VCaP (cell line): ENCODE measurements around the gene EPM2A.

Source experiments
- H3K27ac ChIP-seq: fragments of 450-650 bp; 2 replicates; pipeline ENCODE4 v1.5.1; 2017
- TF ChIP-seq, protein P1 (sequence below): fragments of 450-650 bp; conservative IDR thresholded peaks from 2 replicates; pipeline ENCODE4 v1.5.1; 2017; ENCODE audit warnings: mild to moderate bottlenecking, moderate library complexity

Gene EPM2A

DNA sequence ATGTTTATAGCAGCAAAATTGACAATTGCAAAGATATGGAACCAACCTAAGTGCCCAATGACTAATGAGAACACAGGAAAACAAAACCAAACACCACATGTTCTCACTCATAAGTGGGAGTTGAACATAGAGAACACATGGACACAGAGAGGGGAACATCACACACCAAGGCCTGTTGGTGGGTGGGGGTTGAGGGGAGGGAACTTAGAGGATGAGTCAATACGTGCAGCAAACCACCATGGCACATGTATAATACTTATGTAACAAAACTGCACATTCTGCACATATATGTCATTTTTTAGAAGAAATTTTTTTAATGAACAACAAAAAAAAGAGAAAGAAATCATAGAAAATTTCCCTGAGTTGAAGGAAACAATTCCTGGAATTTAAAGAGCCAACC is 3.9 kb downstream of the EPM2A start:
- H3K27ac ChIP-seq: no peak overlapping the region
- TF ChIP-seq, protein P1, sequence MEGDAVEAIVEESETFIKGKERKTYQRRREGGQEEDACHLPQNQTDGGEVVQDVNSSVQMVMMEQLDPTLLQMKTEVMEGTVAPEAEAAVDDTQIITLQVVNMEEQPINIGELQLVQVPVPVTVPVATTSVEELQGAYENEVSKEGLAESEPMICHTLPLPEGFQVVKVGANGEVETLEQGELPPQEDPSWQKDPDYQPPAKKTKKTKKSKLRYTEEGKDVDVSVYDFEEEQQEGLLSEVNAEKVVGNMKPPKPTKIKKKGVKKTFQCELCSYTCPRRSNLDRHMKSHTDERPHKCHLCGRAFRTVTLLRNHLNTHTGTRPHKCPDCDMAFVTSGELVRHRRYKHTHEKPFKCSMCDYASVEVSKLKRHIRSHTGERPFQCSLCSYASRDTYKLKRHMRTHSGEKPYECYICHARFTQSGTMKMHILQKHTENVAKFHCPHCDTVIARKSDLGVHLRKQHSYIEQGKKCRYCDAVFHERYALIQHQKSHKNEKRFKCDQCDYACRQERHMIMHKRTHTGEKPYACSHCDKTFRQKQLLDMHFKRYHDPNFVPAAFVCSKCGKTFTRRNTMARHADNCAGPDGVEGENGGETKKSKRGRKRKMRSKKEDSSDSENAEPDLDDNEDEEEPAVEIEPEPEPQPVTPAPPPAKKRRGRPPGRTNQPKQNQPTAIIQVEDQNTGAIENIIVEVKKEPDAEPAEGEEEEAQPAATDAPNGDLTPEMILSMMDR: no peak

- no peak overlapping the region for H3K27ac ChIP-seq
- TF ChIP-seq, protein P1: no peak
Measured at GRCh38 chr6:145729887-145730286, 5.4 kb downstream of the EPM2A start.

GRCh38 chr6:145728444-145729385 is 6.6 kb downstream of the EPM2A start:
- H3K27ac ChIP-seq: no peak overlapping the region

GRCh38 chr6:145727817-145728388 is 7.4 kb downstream of the EPM2A start:
- H3K27ac ChIP-seq: no peak overlapping the region
- TF ChIP-seq, protein P1: no peak

More at GRCh38 chr6:145728444-145729385, 6.6 kb downstream of the EPM2A start:
- TF ChIP-seq, protein P1: no peak

DNA sequence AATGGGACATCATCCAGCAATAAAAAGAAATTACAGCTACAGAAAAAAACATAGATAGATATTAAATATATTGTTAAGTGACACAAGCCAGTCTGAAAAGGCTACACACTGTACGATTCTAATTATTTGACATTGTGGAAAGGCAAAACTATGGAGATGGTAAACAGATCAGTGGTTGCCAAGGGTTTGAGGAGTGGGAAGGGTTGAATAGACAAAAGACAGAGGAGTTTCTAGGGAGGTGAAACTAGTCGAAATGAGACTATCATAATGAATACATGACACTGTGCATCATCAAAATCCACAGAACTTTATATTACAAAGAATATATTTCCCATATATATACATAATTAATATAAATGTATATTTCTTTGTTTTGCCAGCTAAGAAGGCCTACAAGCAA is 9.8 kb downstream of the EPM2A start:
- no peak overlapping the region for H3K27ac ChIP-seq
- TF ChIP-seq, protein P1: no peak

GRCh38 chr6:145723646-145724045 is 11.7 kb downstream of the EPM2A start:
- no peak overlapping the region for H3K27ac ChIP-seq
- TF ChIP-seq, protein P1: no peak

DNA sequence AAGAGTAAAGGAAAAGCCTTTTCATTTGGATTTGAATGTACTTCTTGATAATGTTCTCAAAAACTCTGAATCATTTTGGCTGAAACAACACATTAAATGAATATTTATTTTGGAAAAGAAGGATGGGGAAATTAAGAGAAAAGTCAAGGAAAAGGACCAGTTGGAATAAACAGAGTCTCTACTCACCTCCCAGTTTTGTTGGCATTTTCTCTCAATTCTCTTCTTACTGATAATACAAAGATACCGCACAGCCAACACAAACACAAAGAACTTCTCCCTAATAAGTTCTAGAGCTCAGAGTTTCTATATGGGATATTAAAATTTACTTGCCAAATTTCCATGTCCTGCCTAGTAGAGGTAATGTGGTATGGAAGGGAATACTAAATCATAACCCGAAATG is 13.1 kb downstream of the EPM2A start:
- TF ChIP-seq, protein P1: no peak
- no peak overlapping the region for H3K27ac ChIP-seq
